HG03342 (cell line): ENCODE results near the gene NTNG1.
"Not testable (repeated sequence)": the region's sequence is repeated elsewhere in the genome, so short reads cannot be mapped to it uniquely, and the experiment has no call there.

Experiments
- ATAC-seq: cut with Tn5 transposase; IDR thresholded peaks from one replicate; pipeline ENCODE4 v1.9.1; 2021; ENCODE audit warnings: mild to moderate bottlenecking, moderate library complexity; ENCODE audit not compliant: unreplicated experiment

The NTNG1 gene

DNA sequence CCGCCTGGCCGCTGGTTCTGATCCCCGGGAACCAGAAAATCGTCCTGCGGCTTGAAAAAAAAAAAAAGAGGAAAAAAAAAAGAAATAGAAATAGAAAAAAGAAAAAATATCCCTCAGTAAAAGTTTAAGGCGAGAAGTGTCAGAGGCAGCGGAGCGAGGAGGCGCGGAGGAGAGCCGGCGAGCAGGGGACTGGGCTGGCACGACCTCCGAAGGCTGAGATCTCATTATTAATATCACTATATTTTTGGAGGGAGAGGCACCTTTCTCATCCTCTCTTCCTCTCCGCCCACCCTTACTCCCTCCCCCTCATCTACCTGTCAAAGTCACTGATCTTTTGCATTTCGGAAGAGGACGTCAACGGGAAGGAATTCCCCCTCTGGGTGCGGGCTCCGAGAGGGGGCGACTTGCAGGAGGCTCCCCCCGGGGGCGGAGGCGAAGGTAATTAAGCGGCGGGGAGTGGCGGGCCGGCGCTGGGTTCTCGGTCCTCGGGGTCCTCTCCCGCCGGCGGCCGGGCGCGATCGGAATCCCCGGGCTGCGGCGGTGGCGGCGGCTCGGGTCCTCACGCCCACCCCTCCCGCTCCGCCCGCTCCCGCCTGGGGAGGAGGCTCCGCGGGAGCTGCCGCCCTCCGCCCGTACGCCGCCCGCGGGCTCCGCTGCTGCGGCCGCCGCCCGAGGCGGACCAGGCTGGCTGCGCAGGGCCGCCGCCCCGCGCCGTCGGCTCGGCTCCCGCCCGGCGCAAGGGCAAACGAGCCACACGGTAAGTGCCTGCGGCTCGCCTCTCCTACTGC is at the start of gene NTNG1:
Gene NTNG1 (plus strand): TSS at position 337 of the 788 bp plus-strand sequence.
- ATAC-seq, result no peak

- no peak for ATAC-seq
Observed at GRCh38 chr1:107091418-107091817, 49.4 kb upstream of the NTNG1 start.

- ATAC-seq, result not testable (repeated sequence)
Observed at GRCh38 chr1:107093395-107093794, 47.4 kb upstream of the NTNG1 start.

DNA sequence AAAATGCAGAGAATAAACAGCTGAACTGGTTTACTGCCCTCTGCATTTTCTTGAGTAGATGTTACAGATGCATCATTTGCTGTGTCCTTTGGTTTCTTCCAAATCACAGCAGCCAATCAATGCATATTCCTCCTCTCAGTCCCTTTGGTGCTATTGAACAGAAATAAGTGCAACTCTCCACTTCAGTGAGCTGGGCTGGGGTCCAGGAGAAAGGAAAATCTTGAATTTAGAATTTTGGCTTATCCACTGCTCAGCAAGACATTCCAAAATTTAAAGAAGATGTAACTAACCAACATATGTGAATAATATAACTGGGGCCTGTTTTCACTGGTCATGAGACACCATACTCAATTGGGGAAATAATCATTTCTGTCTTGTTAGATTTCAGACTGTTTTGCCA is 45.2 kb upstream of the NTNG1 start:
- no peak for ATAC-seq

DNA sequence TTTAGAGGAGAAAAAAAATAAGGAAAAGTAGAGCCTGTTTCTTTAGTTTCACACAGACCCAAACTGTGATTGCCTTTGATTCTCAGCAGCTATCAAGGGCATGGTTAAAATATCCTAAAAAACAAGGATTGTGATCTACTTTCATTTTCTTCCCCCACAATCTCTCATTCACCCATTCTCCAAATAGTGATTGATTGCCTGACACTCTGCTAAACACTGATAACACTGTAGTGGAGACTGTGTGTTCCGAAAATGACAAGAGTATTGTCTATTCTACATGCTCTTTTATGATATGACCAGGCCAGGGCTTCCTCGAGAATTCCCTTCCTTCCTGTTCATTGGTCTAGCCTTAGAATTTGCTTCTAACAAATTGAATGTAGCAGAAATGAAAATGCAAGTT is 44.1 kb upstream of the NTNG1 start:
- no peak for ATAC-seq

DNA sequence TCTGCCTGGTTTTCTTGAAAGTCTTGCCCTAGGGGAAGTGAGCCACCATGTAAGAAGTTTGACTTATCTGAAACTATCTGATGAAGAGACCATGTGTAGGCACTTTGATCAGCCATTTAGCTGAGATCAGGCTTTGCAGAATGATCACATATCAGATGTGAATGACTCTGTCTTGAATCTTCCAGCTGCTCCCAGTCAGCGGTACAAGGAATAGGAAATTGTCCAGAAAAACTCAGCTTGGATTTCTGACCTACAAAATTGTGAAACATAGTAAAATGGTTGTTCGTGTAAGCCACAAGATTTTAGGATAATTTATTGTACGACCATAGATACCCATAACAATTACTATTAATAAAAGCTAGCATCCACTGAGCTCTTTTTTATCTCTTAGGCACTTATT is 41.9 kb upstream of the NTNG1 start:
- ATAC-seq, result no peak

DNA sequence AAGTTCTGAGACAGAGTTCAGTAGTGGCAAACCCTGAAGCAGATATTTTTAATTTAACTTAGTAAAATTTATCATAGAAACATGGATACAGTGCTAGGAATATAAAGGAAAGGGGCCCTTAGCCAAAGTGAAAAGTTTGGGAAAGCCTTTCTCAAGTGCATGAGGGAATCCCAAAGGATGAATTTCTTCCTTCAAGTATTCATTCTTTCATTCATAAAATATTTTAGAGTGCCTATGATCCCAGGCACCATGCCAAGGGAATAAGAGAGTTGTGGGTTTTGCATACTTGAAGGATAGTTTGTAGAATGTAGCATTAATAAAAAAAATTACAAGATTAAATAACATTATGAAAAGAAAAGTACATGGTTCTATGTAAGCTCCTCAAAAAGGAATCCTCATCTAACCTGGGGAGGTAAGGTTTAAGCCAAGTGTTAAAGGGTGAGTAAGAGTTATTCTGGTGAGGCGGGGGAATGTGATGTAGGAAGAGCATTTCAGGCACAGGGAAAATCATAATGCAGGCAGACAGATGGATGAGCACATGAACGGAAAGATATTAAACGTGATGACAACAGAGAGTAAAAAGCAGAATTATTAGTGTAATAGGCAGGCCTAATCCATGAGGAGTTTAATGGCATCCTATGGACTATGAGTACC is 40.4 kb upstream of the NTNG1 start:
- no peak for ATAC-seq

DNA sequence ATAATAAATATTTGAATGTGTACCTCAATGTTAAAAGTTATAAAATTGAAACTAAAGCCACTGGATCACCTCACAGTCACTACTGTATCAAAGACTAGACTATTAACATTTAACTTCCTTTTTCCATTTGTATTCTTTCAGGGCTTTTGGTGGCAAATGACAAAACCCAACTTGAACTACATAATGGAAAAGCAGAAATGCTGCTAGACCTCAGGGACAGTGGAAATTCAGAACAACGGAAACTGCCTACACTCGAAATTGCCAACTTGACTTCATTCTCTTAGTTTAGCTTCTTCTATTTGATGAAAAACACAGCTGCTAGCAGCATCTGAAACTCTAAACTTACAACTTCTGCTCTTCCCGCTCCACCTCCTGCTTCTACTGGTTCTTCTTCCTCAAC is 34.9 kb upstream of the NTNG1 start:
- ATAC-seq, result no peak

GRCh38 chr1:107110326-107110725 is 30.5 kb upstream of the NTNG1 start:
- no peak for ATAC-seq

- no peak for ATAC-seq
Observed at GRCh38 chr1:107116306-107116790, 24.5 kb upstream of the NTNG1 start.

GRCh38 chr1:107122225-107122624 is 18.6 kb upstream of the NTNG1 start:
- no peak for ATAC-seq

- ATAC-seq, result no peak
Observed at GRCh38 chr1:107123741-107124140, 17.1 kb upstream of the NTNG1 start.

DNA sequence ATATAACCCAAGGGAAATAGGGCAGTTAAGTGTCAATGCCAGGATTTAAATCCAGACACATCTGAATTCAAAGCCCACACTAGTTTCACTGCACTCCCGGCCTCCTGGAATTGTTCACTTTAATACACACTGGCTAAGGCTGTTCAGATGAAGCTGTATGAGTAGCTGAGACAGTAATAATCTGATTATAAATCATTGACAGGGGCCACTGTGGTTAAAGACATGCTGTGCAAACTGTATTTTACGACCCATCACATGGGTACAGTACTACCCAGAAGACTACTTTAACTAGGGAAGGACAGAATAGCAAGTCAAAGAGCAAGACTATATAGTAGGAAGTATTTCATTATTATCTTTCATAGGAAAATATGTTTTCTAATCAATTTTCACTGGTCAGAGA is 16.1 kb upstream of the NTNG1 start:
- ATAC-seq, result no peak

DNA sequence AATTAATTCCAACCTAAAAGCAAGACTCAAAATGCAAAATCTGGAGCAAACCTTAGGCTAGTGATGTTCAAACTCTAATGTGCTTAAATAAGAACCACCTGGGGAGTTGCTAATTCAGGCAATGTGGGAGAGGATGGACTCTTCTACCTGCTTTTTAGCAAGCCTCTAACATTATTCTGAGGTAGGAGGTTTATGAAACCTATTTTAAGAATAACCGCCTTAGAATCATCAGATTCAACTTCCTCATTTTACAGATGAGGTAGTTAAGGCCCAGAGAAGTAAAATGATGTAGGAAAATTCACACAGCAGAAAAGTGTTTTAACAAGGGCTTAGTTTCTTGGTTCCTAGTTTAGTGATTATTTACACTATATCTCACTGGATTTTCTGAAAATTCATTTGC is 8.6 kb upstream of the NTNG1 start:
- ATAC-seq, result peak; percentile 56

DNA sequence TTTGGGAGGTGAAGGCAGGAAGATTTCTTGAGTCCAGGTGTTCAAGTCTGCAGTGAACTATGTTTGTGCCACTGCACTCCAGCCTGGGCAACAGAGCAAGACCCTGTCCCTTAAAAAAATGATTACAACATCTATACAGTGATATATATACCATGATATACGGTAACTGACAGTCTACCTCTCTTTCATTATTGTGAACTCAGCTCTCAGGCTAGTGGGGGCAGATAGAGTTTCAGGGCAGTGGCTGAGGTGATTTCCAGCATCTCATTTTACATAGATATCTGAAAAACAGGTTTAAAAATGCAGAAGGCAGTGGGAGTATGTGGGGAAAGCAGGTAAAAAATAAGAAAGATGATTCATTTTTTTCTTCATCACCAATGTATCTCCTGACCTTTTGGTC is 8.1 kb upstream of the NTNG1 start:
- no peak for ATAC-seq

- ATAC-seq, result no peak
Observed at GRCh38 chr1:107135463-107135862, 5.4 kb upstream of the NTNG1 start.

DNA sequence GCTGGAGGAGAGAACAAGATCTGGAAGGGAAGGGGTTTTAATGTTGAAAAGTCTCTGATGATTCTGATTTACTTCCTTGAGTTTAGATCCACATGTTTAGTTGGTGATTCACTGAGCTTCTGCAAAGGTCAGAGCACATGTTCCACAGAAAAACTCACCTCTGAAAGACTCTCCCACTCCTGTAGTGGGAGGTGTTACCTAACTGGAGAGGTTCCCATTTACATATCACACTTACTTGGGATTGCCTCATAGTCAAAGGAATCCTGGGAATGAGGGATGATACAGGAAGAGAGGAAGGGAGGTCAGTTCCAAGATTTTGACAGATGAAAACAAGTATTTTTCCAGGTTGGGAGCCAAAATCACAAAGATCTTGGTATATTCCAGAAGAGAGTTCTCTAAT is 2.7 kb upstream of the NTNG1 start:
- ATAC-seq, result no peak

- no peak for ATAC-seq
Observed at GRCh38 chr1:107138767-107139445, 1.9 kb upstream of the NTNG1 start.

- peak; percentile 44 for ATAC-seq
Observed at GRCh38 chr1:107139833-107140702, 771 bp upstream of the NTNG1 start.

DNA sequence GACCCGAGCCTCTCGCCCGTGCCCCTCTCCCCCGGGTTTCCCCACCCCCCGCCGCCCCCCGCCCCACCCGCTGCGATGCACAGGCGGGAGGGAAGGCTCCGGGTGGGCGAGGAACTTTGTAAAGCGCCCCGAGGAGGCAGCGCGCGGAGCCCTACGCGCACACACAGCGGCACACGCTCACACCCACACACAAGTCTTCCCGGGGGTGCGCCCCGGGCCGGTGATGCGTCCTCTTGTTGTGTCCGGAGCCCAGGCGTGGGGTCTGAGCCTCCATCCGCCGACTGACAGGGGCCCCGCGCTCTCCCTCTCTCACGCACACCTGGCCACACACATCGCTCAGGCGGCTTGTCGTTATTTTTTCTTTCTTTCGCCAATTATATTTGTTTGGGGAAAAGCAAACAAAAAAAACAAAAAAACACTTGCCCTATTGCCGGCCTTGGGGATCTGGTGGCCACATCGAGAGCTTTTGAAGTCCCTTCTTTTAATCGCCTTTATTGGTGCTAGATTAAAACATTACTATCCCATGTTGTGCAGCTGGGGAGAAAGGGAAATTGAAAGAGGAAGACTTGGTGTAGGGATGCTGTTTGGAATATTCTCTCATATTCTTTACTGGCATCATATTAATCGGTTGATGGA is 770 bp downstream of the NTNG1 start:
- ATAC-seq, result no peak
